HEK293 (cell line): Measurements from ENCODE around the gene PRPF8.

ENCODE experiments used
- CTCF ChIA-PET: fragments of 350-600 bp; formaldehyde crosslinking; extraction: SDS; loops from one replicate; lab custom pipeline; 2021; ENCODE audit warnings: antibody characterized with exemption; lab: Yijun Ruan, JAX
- POLR2A ChIA-PET: fragments of 300-600 bp; formaldehyde crosslinking; extraction: SDS; loops from one replicate; lab custom pipeline; 2020; ENCODE audit warnings: antibody characterized with exemption, inconsistent platforms; lab: Yijun Ruan, JAX
- H3K27ac ChIP-seq: fragments of 200-500 bp; sonication (Bioruptor generic); 2 replicates; pipeline ENCODE4 v1.5.1; 2014; ENCODE audit warnings: low read depth, low read length, control low read depth, inconsistent platforms; ENCODE audit errors: extremely low read depth
- H3K36me3 ChIP-seq, 2 experiments: fragments of 200-500 bp in 1 of 2; sonication (Bioruptor generic) in 1 of 2; 1 replicate in 1 of 2; 2 replicates in 1 of 2; pipeline ENCODE4 v1.5.1; 2014 to 2017; ENCODE audit warnings: inconsistent platforms in 2 of 2, low read length in 2 of 2; ENCODE audit not compliant: control insufficient read depth in 2 of 2, insufficient read depth in 1 of 2
- H3K4me1 ChIP-seq: fragments of 200-500 bp; sonication (Bioruptor generic); 2 replicates; pipeline ENCODE4 v1.5.1; 2014; ENCODE audit warnings: mild to moderate bottlenecking, low read length, inconsistent platforms; ENCODE audit not compliant: control insufficient read depth, insufficient read depth
- H3K4me3 ChIP-seq: 2 replicates; pipeline ENCODE4 v1.5.1; 2011; ENCODE audit warnings: low read depth, mild to moderate bottlenecking, control low read depth, low read length, moderate library complexity
- H3K9me3 ChIP-seq: fragments of 200-500 bp; sonication (Bioruptor generic); 2 replicates; pipeline ENCODE4 v1.5.1; 2014; ENCODE audit warnings: low read depth, low read length, inconsistent platforms; ENCODE audit not compliant: control insufficient read depth, insufficient read depth
- ATF2 ChIP-seq: fragments of 450-650 bp; formaldehyde crosslinking; IDR thresholded peaks from 2 replicates; pipeline ENCODE4 v1.5.1; 2016; ENCODE audit warnings: missing biosample characterization, missing genetic modification characterization, low read depth
- PRDM1 ChIP-seq: fragments of 450-650 bp; formaldehyde crosslinking; IDR thresholded peaks from 2 replicates; pipeline ENCODE4; 2016; ENCODE audit warnings: missing biosample characterization, missing genetic modification characterization
- SETDB1 ChIP-seq: IDR thresholded peaks from one replicate; pipeline ENCODE4 v1.6.1; 2017; ENCODE audit warnings: mild to moderate bottlenecking, low read length, moderate library complexity, mixed read lengths; ENCODE audit not compliant: insufficient read length
- TRIM28 ChIP-seq: IDR thresholded peaks from 2 replicates; pipeline ENCODE4 v1.6.1; 2011; ENCODE audit warnings: low read length, control low read depth, borderline replicate concordance
- ZNF549 ChIP-seq: fragments of 450-650 bp; IDR thresholded peaks from 2 replicates; pipeline ENCODE4 v1.5.1; 2018; ENCODE audit warnings: missing biosample characterization, missing genetic modification characterization, mild to moderate bottlenecking, inconsistent platforms, moderate library complexity
- ZNF639 ChIP-seq: fragments of 450-650 bp; formaldehyde crosslinking; IDR thresholded peaks from 2 replicates; pipeline ENCODE4 v1.5.1; 2016; ENCODE audit warnings: missing biosample characterization, missing genetic modification characterization
- ZNF768 ChIP-seq: fragments of 450-650 bp; formaldehyde crosslinking; IDR thresholded peaks from 2 replicates; pipeline ENCODE4 v1.5.1; 2018; ENCODE audit warnings: missing biosample characterization, mild to moderate bottlenecking, missing genetic modification characterization

PRPF8 gene

GRCh38 chr17:1601571-1601970, 83.1 kb downstream of the PRPF8 start:
- CTCF ChIA-PET: no interaction called here
- POLR2A ChIA-PET: no interaction called here
- TF ChIP-seq ZNF549 (tag by site-specific recombination): no peak
- peak; percentile 96 for TF ChIP-seq SETDB1
- TF ChIP-seq TRIM28: peak; percentile 42; the same call in 1 of the 2 replicates
- TF ChIP-seq ATF2 (tag by site-specific recombination): no peak
- TF ChIP-seq ZNF768 (tag by site-specific recombination): no peak
- no peak for TF ChIP-seq ZNF639
- TF ChIP-seq PRDM1 (tag by site-specific recombination): no peak

More at GRCh38 chr17:1601571-1601970, 83.1 kb downstream of the PRPF8 start:
- Histone ChIP-seq H3K4me1 (no peaks in the 10 kb centered on the region), H3K4me3 (no peak overlapping the region), H3K27ac (no peak overlapping the region), H3K9me3 (no peaks in the 10 kb centered on the region), H3K36me3 (no peaks in the 10 kb centered on the region)
